Activated CD8-positive, alpha-beta memory T cell treated with anti-CD3 and anti-CD28 coated beads for 4 hours (primary cell): Measurements from ENCODE around the gene DDX41.
A peak's percentile ranks its signal among the peaks of the same experiment; 100 is the strongest.
"Not testable (repeated sequence)": the region's sequence is repeated elsewhere in the genome, so short reads cannot be mapped to it uniquely, and the experiment has no call there.

Experiments
- DNase-seq, 2 donors: peaks; one replicate each; pipeline ENCODE4 v3.0.0-alpha.2; 2020; ENCODE audit warnings: low read depth in 2 of 2

The DDX41 gene

GRCh38 chr5:177498013-177498787, 18.6 kb downstream of the DDX41 start:
- DNase-seq = no peak

GRCh38 chr5:177497292-177498012, 19.3 kb downstream of the DDX41 start, which contains the start of gene PDLIM7:
Gene PDLIM7 (minus strand): TSS chr5:177497604. CDS start chr5:177496512, 1,092 bp downstream.
- peak; percentile 83 to 87 for DNase-seq

GRCh38 chr5:177496727-177497291, 20.0 kb downstream of the DDX41 start:
- no peak for DNase-seq

- no peak for DNase-seq
Observed at GRCh38 chr5:177496070-177496726, 20.6 kb downstream of the DDX41 start.

DNA sequence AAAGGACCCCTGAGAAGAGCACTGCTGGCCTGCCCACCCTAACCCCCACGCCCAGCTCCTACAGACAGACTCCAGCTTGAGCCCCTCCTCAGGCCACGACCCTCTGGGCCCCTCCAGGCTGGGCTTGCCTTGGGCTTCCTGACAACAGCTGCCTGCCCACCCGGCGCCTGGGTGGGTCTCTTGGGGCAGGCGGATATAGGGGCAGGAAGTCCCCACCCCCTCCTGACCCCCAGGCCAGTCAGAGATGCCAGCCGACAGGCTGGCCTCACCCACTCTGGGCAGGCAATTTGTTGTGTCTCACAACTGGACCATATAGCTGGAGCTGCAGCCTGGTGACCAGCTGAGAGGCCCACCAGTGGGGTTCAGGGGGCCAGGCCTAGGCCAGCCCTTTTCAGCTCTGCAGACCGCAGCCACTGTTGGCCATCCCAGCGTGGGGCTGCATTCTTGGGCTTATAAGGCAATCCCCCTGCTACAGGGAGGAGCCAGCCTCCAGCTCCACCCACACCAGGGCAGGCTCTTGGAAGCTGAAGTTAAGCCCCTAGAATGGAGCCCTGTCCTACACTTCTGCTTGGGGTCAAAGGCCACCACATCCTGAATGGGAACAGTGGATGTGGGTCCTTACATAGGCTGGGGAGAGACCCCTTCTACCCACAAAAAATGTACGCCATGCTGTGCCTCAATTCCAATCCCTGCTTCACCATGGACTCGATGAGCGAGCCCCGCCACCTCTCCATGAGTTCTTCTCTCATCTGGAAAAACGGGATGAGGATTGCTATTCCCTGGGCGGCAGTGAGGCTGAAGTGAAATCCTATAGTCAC, 21.3 kb downstream of the DDX41 start:
- DNase-seq = no peak

DNA sequence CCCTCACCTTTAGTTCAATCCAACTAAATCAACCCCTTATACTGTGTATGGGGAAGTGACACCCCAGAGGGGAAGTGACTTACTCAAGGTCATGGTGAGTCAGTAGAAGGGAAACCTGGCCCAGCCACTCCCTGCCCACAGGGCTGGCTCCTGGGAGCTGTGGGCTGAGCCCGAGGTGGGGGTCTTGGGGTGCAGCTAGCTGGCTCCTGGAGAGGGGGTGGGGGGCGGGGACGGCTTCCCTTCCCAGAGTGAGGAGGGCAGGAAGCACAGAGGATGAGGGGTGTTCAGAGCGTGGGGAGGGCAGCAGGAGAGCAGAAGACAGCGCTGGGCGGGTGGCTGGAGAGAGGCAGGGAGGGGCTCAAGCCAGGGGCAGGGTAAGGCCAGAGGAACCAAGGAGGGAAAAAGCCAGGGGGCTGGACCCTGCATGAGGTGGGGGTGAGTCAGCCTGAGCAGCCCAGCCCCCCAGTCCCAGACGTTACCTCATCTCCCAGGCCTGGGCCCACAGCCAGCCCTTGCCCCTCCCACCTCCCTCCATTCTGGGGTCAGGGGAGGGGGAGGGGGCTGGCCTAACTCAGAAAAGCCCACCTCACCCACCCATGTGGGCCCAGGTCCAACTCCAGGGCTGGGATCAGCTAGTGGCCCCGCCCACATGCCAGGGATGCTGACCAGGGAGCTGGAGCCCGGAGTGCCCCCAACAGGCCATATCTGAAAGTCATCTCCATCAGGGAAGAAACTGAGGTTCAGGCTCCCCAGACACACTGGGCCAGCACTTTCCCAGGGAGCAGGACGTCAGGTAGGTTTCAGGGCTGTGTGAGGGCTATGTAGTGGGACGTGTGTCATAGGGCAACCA, 22.2 kb downstream of the DDX41 start:
- DNase-seq = no peak

DNA sequence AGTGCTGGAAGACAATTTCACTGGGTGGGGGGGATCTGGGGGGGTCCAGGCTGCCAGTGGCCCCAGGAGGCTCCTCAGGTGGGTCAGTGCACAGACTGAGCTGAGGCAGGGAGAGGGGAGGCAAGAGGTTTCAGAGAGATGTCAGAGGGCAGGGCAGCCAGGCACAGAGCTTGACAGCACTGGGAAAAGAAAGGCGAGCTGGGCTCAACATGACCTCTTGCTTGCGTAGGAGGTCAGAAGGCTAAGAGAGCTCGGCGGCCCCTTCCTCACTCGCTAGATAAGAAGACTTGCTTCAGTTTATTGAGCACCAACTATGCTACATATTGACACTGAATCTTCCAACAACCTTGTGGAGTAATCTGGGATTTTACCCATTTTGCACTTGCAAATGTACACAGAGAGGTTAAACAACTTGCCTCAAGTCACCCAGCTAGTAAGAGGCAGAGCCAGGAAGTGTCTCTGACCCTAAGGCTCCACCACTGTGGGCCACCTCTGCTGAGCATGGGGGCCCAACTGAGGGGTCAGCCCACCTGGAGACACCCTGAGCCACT, 22.9 kb downstream of the DDX41 start:
- DNase-seq = no peak

DNA sequence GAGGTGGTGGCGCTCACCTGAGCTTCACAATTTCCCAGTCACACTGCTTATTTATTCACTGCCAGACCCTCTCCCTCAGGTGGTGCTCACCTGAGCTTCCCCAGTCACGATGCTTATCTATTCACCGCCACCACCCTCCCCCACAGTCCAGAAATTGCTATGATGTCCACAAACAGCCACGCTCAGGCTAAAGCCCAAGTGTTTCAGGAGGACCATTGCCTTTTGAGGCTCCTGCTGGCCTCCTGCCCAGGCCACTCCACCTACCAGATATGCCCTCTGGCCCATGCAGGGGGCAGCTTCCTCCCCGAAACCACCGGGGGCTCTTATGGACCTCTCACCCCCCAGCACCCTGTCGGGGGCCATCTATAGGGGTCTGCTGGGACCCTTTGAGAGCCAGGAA, 23.9 kb downstream of the DDX41 start:
- no peak for DNase-seq

- no peak for DNase-seq
Observed at GRCh38 chr5:177491983-177492746, 24.6 kb downstream of the DDX41 start.

- DNase-seq = no peak
Observed at GRCh38 chr5:177491429-177491945, 25.3 kb downstream of the DDX41 start.

DNA sequence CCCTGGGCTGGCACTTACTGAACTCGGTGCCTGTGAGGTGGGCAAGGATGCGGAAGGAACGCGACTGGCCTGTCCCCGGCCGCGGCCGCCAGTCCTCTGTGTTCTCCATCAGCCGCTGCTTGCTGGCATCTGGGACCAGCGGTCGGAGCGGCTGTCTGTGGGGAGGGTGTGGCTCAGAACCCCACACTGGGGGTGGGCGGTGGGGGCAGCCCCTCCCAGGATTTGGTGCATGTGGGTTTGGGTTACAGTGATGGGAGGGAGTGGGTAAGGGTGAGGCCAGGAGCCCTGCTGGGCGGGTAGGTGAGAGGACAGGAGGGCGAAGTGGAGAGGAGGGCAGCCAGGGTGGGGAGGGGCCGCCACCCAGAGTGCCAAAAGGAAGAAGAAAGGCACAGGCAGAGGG, 25.8 kb downstream of the DDX41 start:
- DNase-seq = no peak

GRCh38 chr5:177490311-177490991, 26.3 kb downstream of the DDX41 start:
- DNase-seq = no peak

DNA sequence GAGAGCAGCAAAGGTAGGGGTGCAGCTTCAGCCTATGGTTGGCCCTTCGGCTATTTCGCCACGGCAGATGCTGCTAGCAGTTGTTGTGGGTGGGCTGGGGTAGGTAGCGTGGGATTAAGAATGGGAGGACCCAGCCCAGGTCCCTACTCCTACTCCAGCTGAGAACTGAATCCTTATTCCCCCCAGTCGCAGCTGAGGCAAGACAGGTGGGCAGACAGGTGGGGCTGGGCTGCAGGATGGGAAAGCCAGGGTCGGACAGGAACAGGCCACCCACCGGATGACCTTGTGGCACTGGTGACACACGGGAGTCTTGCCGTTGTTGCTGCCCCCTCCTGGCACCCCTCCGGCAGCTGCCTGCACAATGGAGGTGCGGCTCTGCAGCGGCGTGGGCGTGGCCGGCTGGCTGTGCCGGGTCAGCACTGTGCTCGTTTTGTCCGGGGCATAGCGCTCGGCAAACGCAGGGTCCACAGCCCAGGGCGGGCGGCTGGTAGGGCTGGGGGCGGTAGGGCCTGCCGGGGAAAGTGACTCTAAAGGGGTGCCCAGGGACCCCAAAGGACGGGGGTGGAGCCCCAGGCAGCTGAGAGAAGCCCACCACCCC, 27.5 kb downstream of the DDX41 start:
- DNase-seq = no peak

- no peak for DNase-seq
Observed at GRCh38 chr5:177487975-177488374, 28.8 kb downstream of the DDX41 start.

DNA sequence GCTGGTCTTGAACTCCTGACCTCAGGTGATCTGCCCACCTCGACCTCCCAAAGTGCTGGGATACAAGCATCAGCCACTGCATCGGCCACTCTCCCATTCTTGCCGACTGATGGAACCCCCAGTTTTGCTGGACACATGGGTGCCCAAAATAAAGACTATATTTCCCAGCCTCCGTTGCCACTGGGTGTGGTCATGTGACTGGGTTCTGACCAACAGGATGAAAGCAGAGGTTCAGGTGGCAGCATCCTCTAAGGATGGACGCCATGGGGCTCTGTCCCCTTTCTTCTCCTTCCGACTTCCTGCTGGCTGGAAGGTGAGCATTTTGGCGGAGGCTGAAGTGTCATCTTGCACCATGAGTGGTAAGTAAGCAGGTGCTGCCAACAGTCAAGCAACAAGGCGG, 29.6 kb downstream of the DDX41 start:
- no peak for DNase-seq

- no peak for DNase-seq
Observed at GRCh38 chr5:177486256-177486655, 30.5 kb downstream of the DDX41 start.

GRCh38 chr5:177485753-177486152, 31.0 kb downstream of the DDX41 start:
- DNase-seq = not testable (repeated sequence)

- DNase-seq = no peak
Observed at GRCh38 chr5:177484902-177485549, 31.7 kb downstream of the DDX41 start.
